Fibroblast of upper back skin (primary cell): Measurements from ENCODE around the gene DNAJC18.
A peak's percentile ranks its signal among the peaks of the same experiment; 100 is the strongest.
"Not testable (repeated sequence)": the region's sequence is repeated elsewhere in the genome, so short reads cannot be mapped to it uniquely, and the experiment has no call there.

ENCODE experiments used
- DNase-seq: peaks from one replicate; pipeline ENCODE4 v3.0.0-alpha.2; 2013

The DNAJC18 gene

GRCh38 chr5:139460455-139460854, 21.1 kb upstream of the DNAJC18 start:
- peak; percentile 45 for DNase-seq

GRCh38 chr5:139459451-139459934, 20.2 kb upstream of the DNAJC18 start:
- no peak for DNase-seq

GRCh38 chr5:139458580-139459407, 19.5 kb upstream of the DNAJC18 start:
- DNase-seq = peak; percentile 79

GRCh38 chr5:139457653-139458306, 18.5 kb upstream of the DNAJC18 start:
- DNase-seq = no peak

GRCh38 chr5:139457241-139457640, 17.9 kb upstream of the DNAJC18 start:
- no peak for DNase-seq

- DNase-seq = no peak
Measured at GRCh38 chr5:139456776-139457175, 17.5 kb upstream of the DNAJC18 start.

- DNase-seq = no peak
Measured at GRCh38 chr5:139454568-139455290, 15.4 kb upstream of the DNAJC18 start.

GRCh38 chr5:139453683-139454567, 14.6 kb upstream of the DNAJC18 start:
- no peak for DNase-seq

- no peak for DNase-seq
Measured at GRCh38 chr5:139451878-139452660, 12.7 kb upstream of the DNAJC18 start.

- DNase-seq = no peak
Measured at GRCh38 chr5:139451176-139451575, 11.9 kb upstream of the DNAJC18 start.

GRCh38 chr5:139446956-139447779, 7.8 kb upstream of the DNAJC18 start:
- peak; percentile 51 for DNase-seq

GRCh38 chr5:139445325-139446170, 6.2 kb upstream of the DNAJC18 start:
- DNase-seq = peak; percentile 92

- DNase-seq = peak; percentile 96
Measured at GRCh38 chr5:139443831-139444453, 4.6 kb upstream of the DNAJC18 start.

- not testable (repeated sequence) for DNase-seq
Measured at GRCh38 chr5:139440416-139440815, 1.1 kb upstream of the DNAJC18 start.

- DNase-seq = no peak
Measured at GRCh38 chr5:139438707-139439012, 665 bp downstream of the DNAJC18 start.

- DNase-seq = no peak
Measured at GRCh38 chr5:139435676-139436075, 3.6 kb downstream of the DNAJC18 start.

GRCh38 chr5:139431706-139432105, 7.6 kb downstream of the DNAJC18 start:
- DNase-seq = no peak

- DNase-seq = no peak
Measured at GRCh38 chr5:139430015-139430414, 9.3 kb downstream of the DNAJC18 start.

GRCh38 chr5:139426203-139426885, 13.0 kb downstream of the DNAJC18 start:
- peak; percentile 80 for DNase-seq
